Measurements from ENCODE around the gene PLVAP.

GRCh38 chr19:17393914-17394313 lies 16.8 kb upstream of the PLVAP start, which contains the start of gene CCDC194:
- TF ChIP-seq CTCF (IDR thresholded peaks at IDR 0.05) (no peak), POLR2A (IDR thresholded peaks at IDR 0.05) (no peak)
